ENCODE data around the gene PLEKHG2.

Gene PLEKHG2

GRCh38 chr19:39384839-39385568, 27.5 kb upstream of the PLEKHG2 start:
- DNase-seq, result no peak

- DNase-seq, result no peak
These were observed 26.6 kb upstream of the PLEKHG2 start for GRCh38 chr19:39385629-39386411.

- DNase-seq, result no peak
These were observed 25.9 kb upstream of the PLEKHG2 start for GRCh38 chr19:39386557-39386956.

- no peak for DNase-seq
These were observed 23.8 kb upstream of the PLEKHG2 start for GRCh38 chr19:39388657-39389056.

- no peak for DNase-seq
These were observed 22.6 kb upstream of the PLEKHG2 start for GRCh38 chr19:39389631-39390414.

GRCh38 chr19:39390451-39390750, 22.1 kb upstream of the PLEKHG2 start:
- DNase-seq, result no peak

- DNase-seq, result peak; percentile 99
These were observed 21.6 kb upstream of the PLEKHG2 start, which contains the start of the genes MED29 and PAF1 for GRCh38 chr19:39390751-39391437. MED29 (plus strand) TSS chr19:39391378; CDS start chr19:39391423, 45 bp downstream. PAF1 (minus strand) TSS chr19:39391106; CDS start chr19:39390864, 242 bp downstream.

- DNase-seq, result peak; percentile 84
These were observed 14.8 kb upstream of the PLEKHG2 start for GRCh38 chr19:39397360-39398296.

- DNase-seq, result no peak
These were observed 14.1 kb upstream of the PLEKHG2 start for GRCh38 chr19:39398297-39398864.

GRCh38 chr19:39399668-39400050, 12.8 kb upstream of the PLEKHG2 start:
- DNase-seq, result no peak

GRCh38 chr19:39400061-39400460, 12.4 kb upstream of the PLEKHG2 start:
- DNase-seq, result no peak

- DNase-seq, result no peak
These were observed 11.4 kb upstream of the PLEKHG2 start for GRCh38 chr19:39401070-39401548.

- no peak for DNase-seq
These were observed 10.7 kb upstream of the PLEKHG2 start for GRCh38 chr19:39401549-39402345.

GRCh38 chr19:39402346-39403300, 9.8 kb upstream of the PLEKHG2 start:
- DNase-seq, result peak; percentile 94

- peak; percentile 93 for DNase-seq
These were observed 8.8 kb upstream of the PLEKHG2 start for GRCh38 chr19:39403331-39404312.

- no peak for DNase-seq
These were observed 7.1 kb upstream of the PLEKHG2 start for GRCh38 chr19:39405261-39405957.
